GM18867 (cell line): ENCODE measurements around the gene ARMC5.
"Not testable (repeated sequence)": the region's sequence is repeated elsewhere in the genome, so short reads cannot be mapped to it uniquely, and the experiment has no call there.

Source experiments
- ATAC-seq: cut with Tn5 transposase; IDR thresholded peaks from one replicate; pipeline ENCODE4 v1.9.1; 2021; ENCODE audit warnings: mild to moderate bottlenecking, moderate library complexity; ENCODE audit not compliant: unreplicated experiment

ARMC5 gene, protein sequence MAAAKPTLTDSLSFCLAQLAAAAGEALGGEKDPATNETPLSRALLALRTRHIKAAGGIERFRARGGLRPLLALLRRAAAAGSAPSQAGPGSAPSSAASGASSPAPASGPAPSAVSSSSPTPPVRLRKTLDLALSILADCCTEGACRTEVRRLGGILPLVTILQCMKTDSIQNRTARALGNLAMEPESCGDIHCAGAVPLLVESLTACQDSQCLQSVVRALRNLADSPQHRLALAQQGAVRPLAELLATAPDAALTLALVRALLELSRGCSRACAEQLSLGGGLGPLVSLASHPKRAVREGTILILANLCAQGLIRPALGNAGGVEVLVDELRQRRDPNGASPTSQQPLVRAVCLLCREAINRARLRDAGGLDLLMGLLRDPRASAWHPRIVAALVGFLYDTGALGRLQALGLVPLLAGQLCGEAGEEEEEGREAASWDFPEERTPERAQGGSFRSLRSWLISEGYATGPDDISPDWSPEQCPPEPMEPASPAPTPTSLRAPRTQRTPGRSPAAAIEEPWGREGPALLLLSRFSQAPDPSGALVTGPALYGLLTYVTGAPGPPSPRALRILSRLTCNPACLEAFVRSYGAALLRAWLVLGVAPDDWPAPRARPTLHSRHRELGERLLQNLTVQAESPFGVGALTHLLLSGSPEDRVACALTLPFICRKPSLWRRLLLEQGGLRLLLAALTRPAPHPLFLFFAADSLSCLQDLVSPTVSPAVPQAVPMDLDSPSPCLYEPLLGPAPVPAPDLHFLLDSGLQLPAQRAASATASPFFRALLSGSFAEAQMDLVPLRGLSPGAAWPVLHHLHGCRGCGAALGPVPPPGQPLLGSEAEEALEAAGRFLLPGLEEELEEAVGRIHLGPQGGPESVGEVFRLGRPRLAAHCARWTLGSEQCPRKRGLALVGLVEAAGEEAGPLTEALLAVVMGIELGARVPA

DNA sequence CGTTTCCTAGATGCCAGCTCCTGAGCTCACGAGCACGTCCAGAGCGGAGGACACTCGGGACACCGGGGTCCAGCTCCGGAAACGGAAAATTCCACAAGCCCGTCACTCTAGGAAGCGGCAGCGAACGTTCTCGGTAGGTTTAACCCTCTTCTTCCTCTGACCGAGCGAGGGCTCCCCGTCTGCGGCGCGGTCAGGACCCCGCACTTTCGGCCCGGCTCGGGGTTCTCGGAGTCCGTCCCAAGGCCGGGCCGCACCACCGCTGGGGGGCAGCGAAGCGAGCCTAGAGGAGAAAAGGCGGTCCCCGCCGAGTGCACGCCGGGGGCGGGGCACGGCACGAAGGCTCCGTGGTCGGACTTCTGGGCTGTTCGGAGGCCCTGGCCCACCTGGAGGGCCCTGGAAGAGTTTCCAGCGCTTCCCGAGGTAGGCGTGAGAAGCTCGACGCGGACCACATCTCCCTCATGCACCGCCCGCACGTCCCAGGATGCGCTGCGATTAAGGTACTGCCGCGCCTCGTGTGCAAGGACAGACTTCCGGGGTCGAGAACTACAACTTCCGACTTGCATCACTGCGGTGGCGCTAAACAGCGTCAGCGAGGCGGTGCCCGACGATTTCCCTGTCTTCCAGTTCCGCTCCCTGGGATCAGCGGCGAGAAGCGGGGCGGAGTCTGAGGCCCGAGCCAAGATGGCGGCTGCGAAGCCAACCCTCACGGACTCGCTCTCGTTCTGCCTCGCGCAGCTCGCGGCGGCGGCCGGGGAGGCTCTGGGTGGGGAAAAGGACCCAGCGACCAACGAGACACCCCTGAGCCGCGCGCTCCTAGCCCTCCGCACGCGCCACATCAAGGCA is at the start of gene ARMC5:
ARMC5 (plus strand) TSS at position 658 of the 843 bp plus-strand sequence; CDS start at position 682, 24 bp downstream.
- ATAC-seq: peak; percentile 69

DNA sequence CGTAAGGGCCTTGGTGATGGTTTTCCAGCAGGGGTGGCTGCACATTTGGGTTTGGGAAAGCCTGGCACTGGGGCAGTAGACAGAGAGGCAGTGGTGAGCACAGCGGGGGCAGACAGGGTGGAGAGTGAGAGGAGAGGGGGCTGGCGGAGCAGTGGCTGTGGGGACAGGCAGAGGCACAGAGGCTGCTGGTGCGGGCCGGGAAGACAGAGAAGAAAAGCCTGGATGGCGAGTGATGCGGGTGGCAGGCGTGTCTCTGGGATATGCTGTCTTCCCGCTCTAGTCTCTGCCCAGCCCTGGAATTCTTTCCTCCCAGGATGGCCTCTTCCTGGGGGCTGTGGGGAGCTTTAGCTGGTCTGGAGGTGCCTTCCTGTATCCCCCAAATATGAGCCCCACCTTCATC is 49.2 kb upstream of the ARMC5 start:
- no peak for ATAC-seq

DNA sequence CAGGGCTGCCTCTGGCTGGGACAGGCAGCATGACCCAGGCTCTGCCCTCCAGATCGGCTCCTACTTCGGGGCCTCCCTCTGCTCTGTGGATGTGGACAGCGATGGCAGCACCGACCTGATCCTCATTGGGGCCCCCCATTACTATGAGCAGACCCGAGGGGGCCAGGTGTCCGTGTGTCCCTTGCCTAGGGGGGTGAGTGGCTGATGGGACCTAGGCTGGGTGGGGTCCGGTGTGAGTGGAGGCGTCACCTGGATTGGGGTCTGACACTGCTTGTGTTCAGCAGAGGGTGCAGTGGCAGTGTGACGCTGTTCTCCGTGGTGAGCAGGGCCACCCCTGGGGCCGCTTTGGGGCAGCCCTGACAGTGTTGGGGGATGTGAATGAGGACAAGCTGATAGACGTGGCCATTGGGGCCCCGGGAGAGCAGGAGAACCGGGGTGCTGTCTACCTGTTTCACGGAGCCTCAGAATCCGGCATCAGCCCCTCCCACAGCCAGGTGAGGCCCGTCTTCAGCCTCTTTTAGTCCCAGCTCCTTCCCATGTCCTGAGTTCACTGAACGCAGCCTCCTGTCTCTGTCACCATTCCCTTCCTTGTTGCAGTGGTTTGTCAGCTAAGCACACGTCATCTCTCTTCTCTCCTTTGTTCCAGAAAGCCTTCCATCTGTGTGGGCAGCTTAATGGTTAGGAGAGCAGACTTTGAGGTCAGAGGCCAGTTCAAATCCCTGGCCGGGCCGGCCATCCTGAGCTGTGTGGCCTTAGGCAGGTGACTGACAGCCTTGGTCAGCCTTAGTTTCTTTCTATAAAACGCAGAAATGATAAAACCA is 48.1 kb upstream of the ARMC5 start:
- ATAC-seq: no peak

DNA sequence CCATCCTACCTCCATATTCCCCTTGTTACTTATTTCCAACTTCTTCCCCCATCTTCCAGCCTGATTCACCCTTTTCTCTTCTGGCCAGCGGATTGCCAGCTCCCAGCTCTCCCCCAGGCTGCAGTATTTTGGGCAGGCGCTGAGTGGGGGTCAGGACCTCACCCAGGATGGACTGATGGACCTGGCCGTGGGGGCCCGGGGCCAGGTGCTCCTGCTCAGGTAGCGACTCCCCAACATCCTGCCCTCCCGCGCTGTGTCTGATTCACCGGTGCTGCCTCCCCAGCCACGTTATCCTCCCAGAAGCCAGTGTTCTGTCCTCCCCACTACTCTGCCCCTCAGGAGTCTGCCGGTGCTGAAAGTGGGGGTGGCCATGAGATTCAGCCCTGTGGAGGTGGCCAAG is 46.6 kb upstream of the ARMC5 start:
- no peak for ATAC-seq

DNA sequence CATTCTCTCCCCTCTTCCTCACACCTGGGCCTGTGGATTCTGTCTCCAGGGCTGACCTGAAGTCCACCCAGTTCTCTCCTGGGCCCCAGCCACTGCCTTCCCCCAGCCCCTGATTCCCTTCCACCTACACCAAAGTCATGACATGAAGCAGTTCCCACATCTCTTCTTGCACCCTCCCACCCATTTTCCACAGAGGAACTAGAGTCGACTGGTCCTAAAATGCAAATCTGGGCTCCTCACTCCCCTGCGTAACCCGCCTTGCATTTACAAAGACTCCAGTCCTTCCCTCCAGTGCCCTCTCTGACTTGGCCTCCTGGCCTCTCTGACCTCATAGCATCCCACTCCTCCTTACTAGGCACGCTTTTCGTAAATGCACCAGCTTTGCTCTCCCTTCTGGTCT is 45.9 kb upstream of the ARMC5 start:
- no peak for ATAC-seq

DNA sequence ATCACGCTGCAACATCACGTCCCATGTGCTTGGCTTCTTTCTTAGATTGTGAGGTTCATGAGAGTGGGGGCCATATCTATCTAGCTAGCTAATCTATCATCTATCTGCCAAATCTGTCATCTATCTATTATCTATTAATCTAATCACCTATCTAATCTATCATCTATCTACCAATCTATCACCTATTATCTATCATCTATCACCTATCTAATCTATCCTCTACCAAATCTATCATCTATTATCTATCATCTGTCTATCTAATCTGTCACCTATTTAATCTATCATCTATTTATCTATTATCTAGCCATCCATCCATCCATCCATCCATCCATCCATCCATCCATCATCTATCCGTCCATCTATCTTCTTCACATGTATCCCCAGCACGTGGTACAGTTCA is 45.4 kb upstream of the ARMC5 start:
- ATAC-seq: no peak

DNA sequence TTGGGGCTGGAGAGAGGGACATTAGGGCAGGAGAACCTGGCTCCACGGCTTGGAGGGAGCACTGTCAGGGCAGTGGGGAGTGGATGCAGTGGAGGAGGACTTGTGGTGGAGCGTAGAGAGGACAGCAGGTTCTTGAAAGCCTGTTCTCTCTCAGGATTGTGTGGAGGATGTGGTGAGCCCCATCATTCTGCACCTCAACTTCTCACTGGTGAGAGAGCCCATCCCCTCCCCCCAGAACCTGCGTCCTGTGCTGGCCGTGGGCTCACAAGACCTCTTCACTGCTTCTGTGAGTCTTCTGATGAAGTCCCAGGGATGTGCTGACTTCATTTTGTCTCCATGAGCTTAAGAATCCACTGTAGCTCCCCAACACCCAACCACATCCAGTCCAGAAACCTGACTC is 44.6 kb upstream of the ARMC5 start:
- no peak for ATAC-seq

DNA sequence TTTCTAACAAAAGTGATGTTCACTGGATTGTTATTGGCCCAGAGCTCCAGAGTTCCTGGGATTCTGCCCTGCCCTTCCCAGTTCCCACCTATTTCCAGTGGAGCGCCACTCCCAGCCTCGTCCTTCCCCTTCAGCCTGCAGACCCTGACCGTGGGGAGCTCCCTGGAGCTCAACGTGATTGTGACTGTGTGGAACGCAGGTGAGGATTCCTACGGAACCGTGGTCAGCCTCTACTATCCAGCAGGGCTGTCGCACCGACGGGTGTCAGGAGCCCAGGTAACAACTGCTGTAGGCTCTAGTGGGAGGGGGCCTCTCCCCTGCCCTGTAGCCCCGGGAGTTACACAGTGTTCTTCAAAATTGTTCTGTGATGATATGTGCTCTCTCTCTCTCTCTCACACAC is 42.9 kb upstream of the ARMC5 start:
- no peak for ATAC-seq

DNA sequence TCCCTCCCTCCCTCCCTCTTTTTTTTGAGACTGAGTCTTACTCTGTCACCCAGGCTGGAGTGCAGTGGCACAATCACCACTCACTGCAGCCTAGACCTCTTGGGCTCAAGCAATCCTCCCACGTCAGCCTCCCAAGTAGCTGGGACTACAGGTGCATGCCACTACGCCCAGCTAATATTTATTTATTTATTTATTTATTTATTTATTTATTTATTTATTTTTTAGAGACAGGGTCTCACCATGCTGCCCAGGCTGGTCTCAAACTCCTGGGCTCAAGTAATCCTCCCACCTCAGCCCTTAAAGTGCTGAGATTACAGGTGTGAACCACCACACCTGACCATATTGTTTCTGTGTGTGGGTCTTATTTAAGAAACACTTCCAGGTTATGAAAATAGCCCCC is 42.3 kb upstream of the ARMC5 start:
- not testable (repeated sequence) for ATAC-seq

DNA sequence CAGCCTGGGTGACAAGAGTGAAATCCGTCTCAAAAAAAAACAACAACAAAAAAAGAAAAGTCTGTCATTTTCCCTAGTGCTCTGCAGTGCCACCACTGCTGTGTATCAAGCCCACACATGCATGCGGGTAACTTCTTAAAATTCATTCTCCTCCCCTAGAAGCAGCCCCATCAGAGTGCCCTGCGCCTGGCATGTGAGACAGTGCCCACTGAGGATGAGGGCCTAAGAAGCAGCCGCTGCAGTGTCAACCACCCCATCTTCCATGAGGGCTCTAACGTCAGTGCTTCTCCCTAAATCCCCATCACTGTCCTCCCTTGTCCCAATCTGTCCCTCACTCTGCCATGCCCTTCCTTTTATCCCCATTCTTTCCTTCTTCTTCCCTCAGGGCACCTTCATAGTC is 41.4 kb upstream of the ARMC5 start:
- no peak for ATAC-seq

DNA sequence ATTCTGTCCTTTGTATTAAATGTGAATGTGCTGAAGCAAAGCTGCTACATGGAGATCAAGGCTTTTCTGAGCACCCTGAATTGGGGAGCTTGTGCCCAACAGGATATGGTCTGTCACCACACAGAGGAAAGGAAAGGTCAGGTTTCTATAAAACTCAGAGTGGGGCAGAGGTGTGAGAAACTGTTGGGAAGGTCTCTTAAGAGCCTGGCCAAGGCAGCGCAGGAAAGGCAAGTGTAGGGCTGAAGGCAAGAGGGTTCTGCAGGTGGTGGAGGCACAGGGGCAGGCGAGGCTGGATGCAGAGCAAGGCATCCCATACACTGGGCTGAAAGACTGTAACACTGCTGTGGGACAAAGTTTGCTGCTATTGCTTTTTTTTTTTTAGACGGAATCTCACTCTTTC is 39.3 kb upstream of the ARMC5 start:
- ATAC-seq: no peak

DNA sequence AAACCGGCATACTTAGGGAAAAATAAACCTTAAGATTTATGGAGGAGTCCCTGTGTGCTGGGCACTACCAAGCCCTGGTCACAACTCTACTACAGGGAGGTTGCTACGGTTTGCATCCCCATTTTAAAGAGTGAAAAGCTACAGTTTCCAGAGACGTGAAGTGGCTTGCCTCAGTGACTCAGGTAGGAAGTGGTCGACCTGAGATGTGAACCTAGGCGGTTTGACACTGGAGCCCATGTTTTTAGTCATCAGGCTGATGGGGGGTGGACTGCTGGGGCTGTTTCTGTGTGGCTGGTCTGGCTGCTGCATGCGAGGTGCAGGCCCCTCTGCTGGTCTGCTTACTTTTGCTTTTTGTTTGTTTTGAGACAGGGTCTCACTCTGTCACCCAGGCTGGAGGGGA is 37.7 kb upstream of the ARMC5 start:
- ATAC-seq: peak; percentile 80

DNA sequence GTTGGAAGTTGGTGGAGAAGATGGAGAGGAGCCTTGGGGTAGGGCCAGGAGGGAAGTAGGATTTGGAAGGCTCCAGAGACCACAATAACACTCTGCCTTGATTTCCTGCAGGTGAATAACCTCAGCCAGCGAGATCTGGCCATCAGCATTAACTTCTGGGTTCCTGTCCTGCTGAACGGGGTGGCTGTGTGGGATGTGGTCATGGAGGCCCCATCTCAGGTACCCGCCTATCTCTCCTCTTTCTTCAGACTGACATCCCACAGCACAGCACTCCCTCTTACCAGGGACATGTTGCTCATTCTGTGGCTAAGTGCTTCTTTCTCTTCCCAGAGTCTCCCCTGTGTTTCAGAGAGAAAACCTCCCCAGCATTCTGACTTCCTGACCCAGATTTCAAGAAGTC is 36.1 kb upstream of the ARMC5 start:
- ATAC-seq: no peak

DNA sequence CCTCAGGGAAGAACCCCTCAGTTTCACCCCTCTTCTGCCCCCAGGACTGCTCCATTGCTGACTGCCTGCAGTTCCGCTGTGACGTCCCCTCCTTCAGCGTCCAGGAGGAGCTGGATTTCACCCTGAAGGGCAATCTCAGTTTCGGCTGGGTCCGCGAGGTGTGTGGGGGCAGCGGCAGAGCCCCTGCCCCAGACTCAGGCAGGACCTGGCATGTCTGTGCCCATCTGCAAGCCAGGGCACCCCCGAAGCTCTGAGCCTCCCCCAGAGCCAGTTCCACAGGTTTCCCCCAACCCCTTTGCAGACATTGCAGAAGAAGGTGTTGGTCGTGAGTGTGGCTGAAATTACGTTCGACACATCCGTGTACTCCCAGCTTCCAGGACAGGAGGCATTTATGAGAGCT is 35.5 kb upstream of the ARMC5 start:
- ATAC-seq: no peak

DNA sequence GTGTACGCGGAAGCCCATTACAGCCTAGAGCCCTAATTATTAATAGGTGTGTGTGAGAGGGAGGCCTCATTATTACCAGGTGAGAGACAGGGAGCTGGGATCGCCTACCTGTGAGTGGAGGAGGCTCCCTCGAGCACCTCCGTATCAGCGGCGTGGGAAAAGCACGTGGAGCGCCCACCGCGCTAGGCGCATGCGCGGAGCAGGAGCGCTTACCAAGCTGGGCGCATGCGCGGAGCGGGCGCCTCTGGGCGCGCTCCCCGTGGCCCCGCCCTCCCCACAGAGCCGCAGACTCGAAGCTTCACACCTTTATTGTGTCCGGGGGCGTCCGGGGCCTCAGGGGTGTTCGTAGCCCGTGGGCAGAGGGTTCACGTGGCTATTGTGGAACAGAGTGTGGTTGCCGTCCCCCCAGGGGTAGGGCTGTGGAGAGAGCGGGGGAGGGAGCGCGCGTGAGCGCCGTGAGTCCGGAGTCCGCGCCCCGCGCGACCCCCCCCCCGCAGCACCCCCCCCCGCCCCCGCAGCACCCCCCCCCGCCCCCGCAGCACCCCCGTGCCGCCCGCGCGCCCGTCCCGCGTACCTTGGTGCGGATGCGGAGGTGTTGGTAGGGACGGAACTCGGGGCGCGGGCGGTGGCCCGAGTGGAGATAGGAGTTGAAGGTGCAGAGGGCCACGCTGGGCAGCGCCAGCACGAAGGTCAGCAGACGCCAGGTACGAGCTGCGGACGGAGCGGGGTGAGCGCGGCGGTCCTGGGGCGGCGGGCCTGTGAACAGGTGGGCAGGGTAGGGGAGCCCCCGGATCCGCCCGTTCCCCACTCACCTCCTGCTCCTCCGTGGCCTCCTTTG is 31.6 kb upstream of the ARMC5 start:
- ATAC-seq: no peak

DNA sequence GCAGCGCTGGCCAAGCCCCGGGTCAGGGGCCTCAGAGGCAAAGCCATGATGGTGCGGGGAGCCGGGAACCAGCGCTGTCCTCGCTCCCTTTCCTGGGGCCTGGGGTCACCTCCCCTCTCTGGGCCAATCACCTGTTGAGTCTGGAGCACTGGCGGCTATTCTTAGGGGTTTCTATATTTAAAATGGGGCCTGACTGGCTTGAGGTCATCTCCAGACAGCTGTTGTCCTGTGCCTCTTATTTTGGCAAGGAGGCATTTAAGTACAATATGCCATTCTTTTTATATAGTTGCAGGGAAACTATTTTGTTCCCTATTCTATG is 31.1 kb upstream of the ARMC5 start, which contains the start of gene COX6A2:
COX6A2 (minus strand) TSS at position 82 of the 319 bp plus-strand sequence; CDS start at position 47, 35 bp downstream.
- no peak for ATAC-seq

DNA sequence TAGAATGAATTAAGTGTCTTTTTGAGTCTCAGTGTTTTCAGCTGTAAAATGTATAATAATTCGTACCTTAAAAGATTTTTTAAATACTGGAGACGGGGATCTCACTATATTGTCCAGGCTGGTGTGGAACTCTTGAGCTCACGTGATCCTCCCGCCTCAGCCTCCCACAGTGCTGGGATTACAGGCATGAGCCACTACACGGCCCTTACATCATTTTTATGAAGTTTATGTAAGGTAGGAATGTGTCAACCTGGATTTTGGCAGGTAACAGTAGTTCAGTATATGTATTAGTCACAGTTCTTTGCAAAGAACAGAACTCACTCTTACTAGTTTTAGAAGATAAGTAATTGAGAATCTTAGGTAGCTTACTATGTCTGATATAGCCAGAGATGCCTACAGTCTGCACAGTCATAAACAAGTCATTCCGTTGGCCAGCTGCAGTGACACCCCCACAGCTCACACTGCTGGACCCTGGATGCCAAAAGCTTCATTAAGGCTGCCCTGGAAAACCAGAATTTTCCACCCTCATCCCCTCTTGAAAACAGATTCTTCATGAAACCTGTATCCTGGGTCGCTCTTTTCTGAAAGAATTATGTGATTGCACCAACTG is 30.6 kb upstream of the ARMC5 start:
- ATAC-seq: no peak

DNA sequence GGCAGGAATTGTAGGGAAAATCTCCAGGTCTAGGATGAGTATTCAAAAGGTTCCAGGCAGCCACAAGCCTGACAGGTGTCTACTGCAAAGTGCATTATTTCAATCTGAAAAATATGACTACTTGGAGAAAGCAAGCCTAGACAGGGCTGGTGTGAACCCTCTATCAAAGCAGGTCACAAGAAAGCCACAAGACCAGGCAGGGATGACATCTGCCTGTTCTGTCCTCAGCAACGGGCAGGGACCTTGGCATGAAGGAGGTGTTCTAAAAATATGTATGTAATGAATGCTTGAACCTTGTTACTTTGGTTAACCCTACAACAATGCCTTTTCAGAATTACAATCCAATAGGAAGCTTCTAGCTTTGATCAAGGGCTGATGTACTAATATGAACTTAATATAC is 30.0 kb upstream of the ARMC5 start:
- ATAC-seq: no peak

DNA sequence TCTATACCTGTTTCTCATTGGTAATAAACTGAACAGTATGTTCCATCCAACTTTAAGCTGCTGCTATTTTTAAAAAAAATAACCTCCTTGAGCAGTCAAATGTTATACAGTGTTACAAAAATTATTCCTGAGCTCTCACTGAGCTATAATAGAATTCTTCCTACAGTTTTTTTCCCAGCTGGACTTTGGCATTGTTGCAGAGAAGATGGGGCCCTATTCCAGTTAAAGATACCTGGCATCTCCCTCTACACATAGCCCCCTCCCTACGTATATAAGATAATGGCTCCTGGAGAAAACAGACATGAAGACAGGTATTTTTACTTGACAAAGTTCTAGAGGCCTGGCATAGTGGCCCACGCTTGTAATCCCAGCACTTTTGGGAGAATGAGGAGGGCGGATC is 29.5 kb upstream of the ARMC5 start:
- ATAC-seq: no peak
